Hepatocyte (in vitro differentiated cells): ENCODE data around the gene WDR17.

Experiments
- CTCF ChIP-seq: fragments of 200-600 bp; sonication (generic); IDR thresholded peaks from 2 replicates; pipeline ENCODE4 v1.5.1; 2016; ENCODE audit warnings: antibody characterized with exemption, mild to moderate bottlenecking; ENCODE audit not compliant: poor library complexity
- EZH2phosphoT487 ChIP-seq: fragments of 200-600 bp; sonication (generic); IDR thresholded peaks from one replicate; pipeline ENCODE4 v1.6.1; 2018; ENCODE audit warnings: antibody characterized with exemption, mild to moderate bottlenecking, low read depth, moderate library complexity; ENCODE audit not compliant: unreplicated experiment, severe bottlenecking

GRCh38 chr4:176229645-176230044 lies 164.0 kb downstream of the WDR17 start:
- TF ChIP-seq CTCF (no peak), EZH2phosphoT487 (no peak)
